K562 (cell line): Measurements from ENCODE around the gene PLXNA3.

Source experiments
- EZH2 ChIP-seq: IDR thresholded peaks from 2 replicates; pipeline ENCODE4 v1.6.1; 2012; ENCODE audit warnings: low read depth, mild to moderate bottlenecking, inconsistent platforms, low read length, borderline replicate concordance
- SETDB1 ChIP-seq: IDR thresholded peaks from one replicate; pipeline ENCODE4 v1.6.1; 2012; ENCODE audit warnings: low read length, control low read depth, inconsistent platforms
- ZNF584 ChIP-seq: fragments of 200-800 bp; sonication (Bioruptor generic); IDR thresholded peaks from 2 replicates; pipeline ENCODE4 v1.6.1; 2016; ENCODE audit warnings: low read depth, mild to moderate bottlenecking, missing genetic modification characterization, missing compliant biosample characterization
- TF ChIP-seq, protein P1 (sequence below), 3 experiments: IDR thresholded peaks in 2 of 3; conservative IDR thresholded peaks in 1 of 3; 2 replicates each; pipeline ENCODE4 v1.5.1; 2011 to 2012; ENCODE audit warnings: low read length in 3 of 3, mild to moderate bottlenecking in 3 of 3, control low read depth in 2 of 3, improper control_type of control experiment in 1 of 3, inconsistent platforms in 1 of 3, low read depth in 1 of 3, mixed read lengths in 1 of 3, moderate library complexity in 1 of 3; ENCODE audit not compliant: insufficient read depth in 2 of 3

DNA sequence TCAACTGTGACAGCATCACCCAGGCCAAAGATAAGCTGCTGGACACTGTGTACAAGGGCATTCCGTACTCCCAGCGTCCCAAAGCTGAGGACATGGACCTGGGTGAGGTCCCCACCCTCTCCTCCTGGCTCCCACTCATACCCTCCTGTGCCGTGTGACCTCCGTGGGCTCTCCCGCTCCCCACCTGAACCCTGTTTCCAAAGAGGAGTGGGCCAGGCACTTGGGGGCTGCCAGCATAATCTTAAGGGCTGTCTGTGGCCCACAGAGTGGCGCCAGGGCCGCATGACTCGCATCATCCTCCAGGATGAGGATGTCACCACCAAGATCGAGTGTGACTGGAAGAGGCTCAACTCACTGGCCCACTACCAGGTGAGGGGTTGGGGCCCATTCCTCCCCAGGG is 11.0 kb downstream of the PLXNA3 start:
- no peak for TF ChIP-seq ZNF584
- TF ChIP-seq, protein P1, sequence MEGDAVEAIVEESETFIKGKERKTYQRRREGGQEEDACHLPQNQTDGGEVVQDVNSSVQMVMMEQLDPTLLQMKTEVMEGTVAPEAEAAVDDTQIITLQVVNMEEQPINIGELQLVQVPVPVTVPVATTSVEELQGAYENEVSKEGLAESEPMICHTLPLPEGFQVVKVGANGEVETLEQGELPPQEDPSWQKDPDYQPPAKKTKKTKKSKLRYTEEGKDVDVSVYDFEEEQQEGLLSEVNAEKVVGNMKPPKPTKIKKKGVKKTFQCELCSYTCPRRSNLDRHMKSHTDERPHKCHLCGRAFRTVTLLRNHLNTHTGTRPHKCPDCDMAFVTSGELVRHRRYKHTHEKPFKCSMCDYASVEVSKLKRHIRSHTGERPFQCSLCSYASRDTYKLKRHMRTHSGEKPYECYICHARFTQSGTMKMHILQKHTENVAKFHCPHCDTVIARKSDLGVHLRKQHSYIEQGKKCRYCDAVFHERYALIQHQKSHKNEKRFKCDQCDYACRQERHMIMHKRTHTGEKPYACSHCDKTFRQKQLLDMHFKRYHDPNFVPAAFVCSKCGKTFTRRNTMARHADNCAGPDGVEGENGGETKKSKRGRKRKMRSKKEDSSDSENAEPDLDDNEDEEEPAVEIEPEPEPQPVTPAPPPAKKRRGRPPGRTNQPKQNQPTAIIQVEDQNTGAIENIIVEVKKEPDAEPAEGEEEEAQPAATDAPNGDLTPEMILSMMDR (IDR thresholded peaks at IDR 0.05 in 2 of 3, conservative IDR thresholded peaks at IDR 0.05 in 1 of 3; ENCODE audit: insufficient read depth in 2 of 3, low read depth in 1 of 3, low read length in 3 of 3): no peak
- no peak for TF ChIP-seq SETDB1
- TF ChIP-seq EZH2: no peak
